ENCODE measurements around the gene CCR9. TPM values are rescaled to one million over a fixed set of nuclear protein-coding genes. Genes with fewer than 3 reads are reported as not detected.
A peak's percentile ranks its signal among the peaks of the same experiment; 100 is the strongest.

CCR9 gene
- total RNA-seq, 8 experiments from 2014 or later = 0.14 to 1.4 (median 0.57) TPM; not detected in 1

GRCh38 chr3:45905755-45906154 is 19.4 kb downstream of the CCR9 start:
- WGBS, 10 experiments = 80 to 100% (median 93%) methylated on average over 1 to 2 of the region's 3 CpGs; no CpG with 5 or more reads in 5 of the 10 experiments
- Histone ChIP-seq H3K4me3 (no peak overlapping the region), H3K27ac (no peak overlapping the region), H3K4me1 (replicated peaks in 1 of 2) (no peaks in the 10 kb centered on the region)
- no peak for ATAC-seq (replicated peaks in 6 of 8)
- in situ Hi-C loops (cut with MboI; ENCODE audit: low pct_unique_long_range_greater_than_20kb in 2 of 9, low sequenced_read_pairs in 9 of 9, unreplicated experiment in 9 of 9) = loop anchor here in 2 of 9 experiments (25.0 kb wide), 1 partner anchor 143 kb away; no protein-coding TSS in a partner anchor

- in situ Hi-C loops (cut with MboI; ENCODE audit: low pct_unique_long_range_greater_than_20kb in 2 of 9, low sequenced_read_pairs in 9 of 9, unreplicated experiment in 9 of 9) = loop anchor here in 2 of 9 experiments (25.0 kb wide), 1 partner anchor 145 kb away; no protein-coding TSS in a partner anchor
Observed at GRCh38 chr3:45906681-45907407, 20.5 kb downstream of the CCR9 start.

GRCh38 chr3:45907769-45908705 is 21.7 kb downstream of the CCR9 start:
- Histone ChIP-seq H3K4me1 (replicated peaks in 1 of 2) (no peaks in the 10 kb centered on the region), H3K27ac (no peak overlapping the region), H3K4me3 (no peak overlapping the region)
- ATAC-seq (replicated peaks in 6 of 8) = peak in 2 of 8 experiments; percentile 67 to 89
- 0 to 100% (median 93%) methylated on average over 1 to 9 of the region's 13 CpGs; no CpG with 5 or more reads in 2 of the 10 experiments for WGBS, 10 experiments
- in situ Hi-C loops (cut with MboI; ENCODE audit: low pct_unique_long_range_greater_than_20kb in 2 of 9, low sequenced_read_pairs in 9 of 9, unreplicated experiment in 9 of 9) = loop anchor here in 2 of 9 experiments (25.0 kb wide), 1 partner anchor 146 kb away; no protein-coding TSS in a partner anchor

More at GRCh38 chr3:45906681-45907407, 20.5 kb downstream of the CCR9 start:
- no peaks in the 10 kb centered on the region for H3K4me1 ChIP-seq (replicated peaks in 1 of 2)
- WGBS, 10 experiments = 93 to 100% (median 99%) methylated on average over 1 to 6 of the region's 9 CpGs; no CpG with 5 or more reads in 6 of the 10 experiments
- no peak overlapping the region for H3K4me3 ChIP-seq
- no peak overlapping the region for H3K27ac ChIP-seq
- ATAC-seq (replicated peaks in 6 of 8) = peak in 3 of 8 experiments; percentile 73 to 100 (median 94)

- H3K4me3 ChIP-seq = no peak overlapping the region
- H3K27ac ChIP-seq = no peak overlapping the region
- ATAC-seq (replicated peaks in 6 of 8) = no peak
- WGBS, 10 experiments = 75 to 100% (median 89%) methylated on average over 2 to 7 of the region's 7 CpGs; no CpG with 5 or more reads in 3 of the 10 experiments
- H3K4me1 ChIP-seq (replicated peaks in 1 of 2) = no peaks in the 10 kb centered on the region
- in situ Hi-C loops (cut with MboI; ENCODE audit: low pct_unique_long_range_greater_than_20kb in 2 of 9, low sequenced_read_pairs in 9 of 9, unreplicated experiment in 9 of 9) = loop anchor here in 2 of 9 experiments (25.0 kb wide), 1 partner anchor 146 kb away; no protein-coding TSS in a partner anchor
Observed at GRCh38 chr3:45908761-45909160, 22.4 kb downstream of the CCR9 start.

GRCh38 chr3:45909542-45909941 is 23.2 kb downstream of the CCR9 start:
- Histone ChIP-seq H3K27ac (no peak overlapping the region), H3K4me3 (no peak overlapping the region), H3K4me1 (replicated peaks in 1 of 2) (peaks cover 0 to 3% of the 10 kb centered on the region in 2 donors)
- ATAC-seq (replicated peaks in 6 of 8) = no peak
- WGBS, 10 experiments = 74 to 100% (median 83%) methylated on average over 1 to 6 of the region's 6 CpGs; no CpG with 5 or more reads in 5 of the 10 experiments
- in situ Hi-C loops (cut with MboI; ENCODE audit: low pct_unique_long_range_greater_than_20kb in 2 of 9, low sequenced_read_pairs in 9 of 9, unreplicated experiment in 9 of 9) = loop anchor here in 2 of 9 experiments (25.0 kb wide), 1 partner anchor 147 kb away; no protein-coding TSS in a partner anchor

- Histone ChIP-seq H3K4me1 (replicated peaks in 1 of 2) (peaks cover 12 to 16% of the 10 kb centered on the region in 2 donors), H3K4me3 (no peak overlapping the region), H3K27ac (no peak overlapping the region)
- in situ Hi-C loops (cut with MboI; ENCODE audit: low pct_unique_long_range_greater_than_20kb in 2 of 9, low sequenced_read_pairs in 9 of 9, unreplicated experiment in 9 of 9) = loop anchor here in 2 of 9 experiments (25.0 kb wide), 1 partner anchor 149 kb away; no protein-coding TSS in a partner anchor
- no peak for ATAC-seq (replicated peaks in 6 of 8)
- 29 to 83% (median 74%) methylated on average over 1 to 4 of the region's 4 CpGs; no CpG with 5 or more reads in 6 of the 10 experiments for WGBS, 10 experiments
Observed at GRCh38 chr3:45910892-45911291, 24.5 kb downstream of the CCR9 start.

GRCh38 chr3:45911511-45912226 is 25.3 kb downstream of the CCR9 start:
- in situ Hi-C loops (cut with MboI; ENCODE audit: low pct_unique_long_range_greater_than_20kb in 2 of 9, low sequenced_read_pairs in 9 of 9, unreplicated experiment in 9 of 9) = loop anchor here in 2 of 9 experiments (25.0 kb wide), 1 partner anchor 149 kb away; no protein-coding TSS in a partner anchor
- WGBS, 10 experiments = 80 to 100% (median 91%) methylated on average over 2 to 11 of the region's 11 CpGs
- Histone ChIP-seq H3K4me3 (no peak overlapping the region), H3K27ac (no peak overlapping the region), H3K4me1 (replicated peaks in 1 of 2) (peaks cover 16 to 18% of the 10 kb centered on the region in 2 donors)
- no peak for ATAC-seq (replicated peaks in 6 of 8)

- H3K27ac ChIP-seq = no peak overlapping the region
- 26 to 86% (median 75%) methylated on average over 1 to 6 of the region's 6 CpGs; no CpG with 5 or more reads in 2 of the 10 experiments for WGBS, 10 experiments
- no peak for ATAC-seq (replicated peaks in 6 of 8)
- H3K4me3 ChIP-seq = no peak overlapping the region
- H3K4me1 ChIP-seq (replicated peaks in 1 of 2) = peaks cover 16 to 18% of the 10 kb centered on the region in 2 donors
- in situ Hi-C loops (cut with MboI; ENCODE audit: low pct_unique_long_range_greater_than_20kb in 2 of 9, low sequenced_read_pairs in 9 of 9, unreplicated experiment in 9 of 9) = loop anchor here in 2 of 9 experiments (25.0 kb wide), 1 partner anchor 150 kb away; no protein-coding TSS in a partner anchor
Observed at GRCh38 chr3:45912435-45912834, 26.1 kb downstream of the CCR9 start.

GRCh38 chr3:45914362-45915058 is 28.2 kb downstream of the CCR9 start:
- Histone ChIP-seq H3K4me3 (no peak overlapping the region), H3K27ac (no peak overlapping the region), H3K4me1 (replicated peaks in 1 of 2) (peaks cover 16 to 18% of the 10 kb centered on the region in 2 donors)
- 0 to 100% (median 78%) methylated on average over 1 to 4 of the region's 7 CpGs; no CpG with 5 or more reads in 2 of the 10 experiments for WGBS, 10 experiments
- in situ Hi-C loops (cut with MboI; ENCODE audit: low pct_unique_long_range_greater_than_20kb in 2 of 9, low sequenced_read_pairs in 9 of 9, unreplicated experiment in 9 of 9) = loop anchor here in 2 of 9 experiments (25.0 kb wide), 1 partner anchor 152 kb away; no protein-coding TSS in a partner anchor
- peak in 3 of 8 experiments; percentile 21 to 47 (median 25) for ATAC-seq (replicated peaks in 6 of 8)

GRCh38 chr3:45915059-45915439 is 28.7 kb downstream of the CCR9 start:
- Histone ChIP-seq H3K4me1 (replicated peaks in 1 of 2) (peaks cover 16 to 18% of the 10 kb centered on the region in 2 donors), H3K4me3 (no peak overlapping the region), H3K27ac (no peak overlapping the region)
- in situ Hi-C loops (cut with MboI; ENCODE audit: low pct_unique_long_range_greater_than_20kb in 2 of 9, low sequenced_read_pairs in 9 of 9, unreplicated experiment in 9 of 9) = loop anchor here in 2 of 9 experiments (25.0 kb wide), 1 partner anchor 153 kb away; no protein-coding TSS in a partner anchor
- WGBS, 10 experiments = 33 to 92% (median 60%) methylated on average over 1 to 6 of the region's 9 CpGs; no CpG with 5 or more reads in 6 of the 10 experiments
- ATAC-seq (replicated peaks in 6 of 8) = peak in 4 of 8 experiments; percentile 34 to 56 (median 50)

- no peak overlapping the region for H3K27ac ChIP-seq
- ATAC-seq (replicated peaks in 6 of 8) = peak; percentile 65 to 91 (median 74)
- in situ Hi-C loops (cut with MboI; ENCODE audit: low pct_unique_long_range_greater_than_20kb in 2 of 9, low sequenced_read_pairs in 9 of 9, unreplicated experiment in 9 of 9) = loop anchor here in 2 of 9 experiments (25.0 kb wide), 1 partner anchor 153 kb away; no protein-coding TSS in a partner anchor
- no peak overlapping the region for H3K4me3 ChIP-seq
- peaks cover 16 to 18% of the 10 kb centered on the region in 2 donors for H3K4me1 ChIP-seq (replicated peaks in 1 of 2)
- WGBS, 10 experiments = 0 to 41% (median 20%) methylated on average over 2 to 8 of the region's 13 CpGs; no CpG with 5 or more reads in 5 of the 10 experiments
Observed at GRCh38 chr3:45915518-45916231, 29.3 kb downstream of the CCR9 start.
